Mesothelial cell of epicardium (in vitro differentiated cells): ENCODE data around the gene PODXL2. TPM values are rescaled to one million over a fixed set of nuclear protein-coding genes. Genes with fewer than 3 reads are reported as not detected.

ENCODE experiments used
- DNase-seq, 2 experiments: peaks; one replicate each; pipeline ENCODE4 v3.0.0; 2021; ENCODE audit warnings: low spot score in 2 of 2; ENCODE audit not compliant: unreplicated experiment in 2 of 2
- H3K27ac Mint-ChIP-seq: 2 replicates; pipeline ENCODE4 v1.8.0; 2021; ENCODE audit warnings: mixed read lengths
- H3K27me3 Mint-ChIP-seq: 2 replicates; pipeline ENCODE4 v1.8.0; 2021; ENCODE audit warnings: low read depth, mixed read lengths
- H3K36me3 Mint-ChIP-seq: 2 replicates; pipeline ENCODE4 v1.8.0; 2021; ENCODE audit warnings: mixed read lengths
- H3K4me1 Mint-ChIP-seq: 2 replicates; pipeline ENCODE4 v1.8.0; 2021; ENCODE audit warnings: mixed read lengths
- H3K4me3 Mint-ChIP-seq: 2 replicates; pipeline ENCODE4 v1.8.0; 2021; ENCODE audit warnings: mild to moderate bottlenecking, moderate library complexity, mixed read lengths
- H3K9me3 Mint-ChIP-seq: 2 replicates; pipeline ENCODE4 v1.8.0; 2021; ENCODE audit warnings: mixed read lengths
- CTCF ChIP-seq: fragments of 200-600 bp; sonication (generic); IDR thresholded peaks from one replicate; pipeline ENCODE4 v1.5.0; 2021; ENCODE audit warnings: antibody characterized with exemption; ENCODE audit not compliant: unreplicated experiment
- total RNA-seq: library from RNA; stranded (reverse); gene quantifications from 3 replicates; pipeline ENCODE4 v1.2.1, GENCODE V29; 2021

The PODXL2 gene
- total RNA-seq, 1 donor from 2014 or later: 25.5 TPM

- no peak for DNase-seq
- no peaks in the 10 kb centered on the region for H3K27me3 Mint-ChIP-seq
Observed at GRCh38 chr3:127644641-127645370, 15.8 kb downstream of the PODXL2 start.

GRCh38 chr3:127645371-127646015 lies 16.5 kb downstream of the PODXL2 start:
- Mint-ChIP-seq H3K36me3 (peaks cover 2% of the 10 kb centered on the region), H3K4me1 (peaks cover 11% of the 10 kb centered on the region), H3K27me3 (no peaks in the 10 kb centered on the region), H3K27ac (no peak overlapping the region), H3K4me3 (no peak overlapping the region), H3K9me3 (no peaks in the 10 kb centered on the region)
- no peak for DNase-seq
- TF ChIP-seq CTCF: no peak

More at GRCh38 chr3:127644641-127645370, 15.8 kb downstream of the PODXL2 start:
- H3K9me3 Mint-ChIP-seq: no peaks in the 10 kb centered on the region
- H3K4me1 Mint-ChIP-seq: peaks cover 11% of the 10 kb centered on the region
- H3K4me3 Mint-ChIP-seq: no peak overlapping the region
- no peak for TF ChIP-seq CTCF
- no peak overlapping the region for H3K27ac Mint-ChIP-seq
- peaks cover 2% of the 10 kb centered on the region for H3K36me3 Mint-ChIP-seq

GRCh38 chr3:127646501-127647046 lies 17.6 kb downstream of the PODXL2 start:
- Mint-ChIP-seq H3K4me3 (no peak overlapping the region), H3K27me3 (no peaks in the 10 kb centered on the region), H3K36me3 (peaks cover 2% of the 10 kb centered on the region), H3K4me1 (peaks cover 11% of the 10 kb centered on the region), H3K27ac (no peak overlapping the region), H3K9me3 (no peaks in the 10 kb centered on the region)
- no peak for TF ChIP-seq CTCF
- no peak for DNase-seq

- no peak for TF ChIP-seq CTCF
- Mint-ChIP-seq H3K4me3 (no peak overlapping the region), H3K27ac (no peak overlapping the region), H3K4me1 (peaks cover 11% of the 10 kb centered on the region), H3K27me3 (no peaks in the 10 kb centered on the region), H3K9me3 (no peaks in the 10 kb centered on the region), H3K36me3 (peaks cover 2% of the 10 kb centered on the region)
- no peak for DNase-seq
Observed at GRCh38 chr3:127647166-127647844, 18.3 kb downstream of the PODXL2 start.

- Mint-ChIP-seq H3K4me3 (no peak overlapping the region), H3K27me3 (no peaks in the 10 kb centered on the region), H3K27ac (no peak overlapping the region), H3K36me3 (peaks cover 2% of the 10 kb centered on the region), H3K4me1 (peaks cover 11% of the 10 kb centered on the region), H3K9me3 (no peaks in the 10 kb centered on the region)
- TF ChIP-seq CTCF: no peak
- DNase-seq: no peak
Observed at GRCh38 chr3:127647845-127648204, 18.8 kb downstream of the PODXL2 start.
